Muscle layer of duodenum (tissue), 2 donors: ENCODE data around the gene SLC39A10.
"Not testable (repeated sequence)": the region's sequence is repeated elsewhere in the genome, so short reads cannot be mapped to it uniquely, and the experiment has no call there.

ENCODE experiments used
- H3K27ac ChIP-seq: one replicate; pipeline ENCODE4 v1.7.0; 2013; ENCODE audit warnings: mild to moderate bottlenecking, low read length
- H3K27me3 ChIP-seq: one replicate; pipeline ENCODE4 v1.7.0; 2013; ENCODE audit warnings: low read depth, mild to moderate bottlenecking, control low read depth, low read length
- H3K36me3 ChIP-seq, 2 donors: one replicate each; pipeline ENCODE4 v1.7.0; 2013; ENCODE audit warnings: low read length in 2 of 2, control low read depth in 1 of 2, mild to moderate bottlenecking in 1 of 2; ENCODE audit not compliant: insufficient read depth in 2 of 2, control insufficient read depth in 1 of 2
- H3K4me1 ChIP-seq, 2 donors: one replicate each; pipeline ENCODE4 v1.7.0; 2013; ENCODE audit warnings: low read length in 2 of 2, mild to moderate bottlenecking in 2 of 2, control low read depth in 1 of 2, moderate library complexity in 1 of 2; ENCODE audit not compliant: insufficient read depth in 2 of 2, control insufficient read depth in 1 of 2
- H3K4me3 ChIP-seq, 2 donors: one replicate each; pipeline ENCODE4 v1.7.0; 2013; ENCODE audit warnings: low read length in 2 of 2, low read depth in 1 of 2, mild to moderate bottlenecking in 1 of 2
- H3K9me3 ChIP-seq, 2 donors: one replicate each; pipeline ENCODE4 v1.7.0; 2013; ENCODE audit warnings: low read length in 2 of 2, control low read depth in 1 of 2, mild to moderate bottlenecking in 1 of 2; ENCODE audit not compliant: control insufficient read depth in 1 of 2
- donor health status: healthy.

Gene SLC39A10

GRCh38 chr2:195632856-195633572 lies 24.0 kb upstream of the SLC39A10 start:
- Histone ChIP-seq H3K36me3 (no peaks in the 10 kb centered on the region), H3K4me3 (no peak overlapping the region), H3K9me3 (no peaks in the 10 kb centered on the region), H3K27ac (no peak overlapping the region), H3K4me1 (no peaks in the 10 kb centered on the region), H3K27me3 (no peaks in the 10 kb centered on the region)

DNA sequence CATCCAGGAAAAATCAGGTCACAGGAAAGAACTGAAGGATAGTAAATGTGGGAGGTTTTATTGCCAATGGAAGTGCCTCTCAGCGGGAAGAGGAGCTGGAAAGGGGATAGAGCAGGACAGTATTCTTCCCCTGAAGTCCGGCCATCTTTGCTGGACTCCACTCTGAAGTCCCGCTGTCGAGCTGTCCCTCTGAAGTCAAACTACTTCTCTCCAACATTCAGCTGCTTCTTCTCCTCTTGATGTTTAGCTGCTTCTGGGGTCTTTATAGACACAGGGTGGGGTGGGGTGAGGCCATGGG lies 23.5 kb upstream of the SLC39A10 start:
- Histone ChIP-seq H3K9me3 (no peaks in the 10 kb centered on the region), H3K36me3 (no peaks in the 10 kb centered on the region), H3K4me1 (no peaks in the 10 kb centered on the region), H3K27ac (no peak overlapping the region), H3K27me3 (no peaks in the 10 kb centered on the region), H3K4me3 (no peak overlapping the region)

DNA sequence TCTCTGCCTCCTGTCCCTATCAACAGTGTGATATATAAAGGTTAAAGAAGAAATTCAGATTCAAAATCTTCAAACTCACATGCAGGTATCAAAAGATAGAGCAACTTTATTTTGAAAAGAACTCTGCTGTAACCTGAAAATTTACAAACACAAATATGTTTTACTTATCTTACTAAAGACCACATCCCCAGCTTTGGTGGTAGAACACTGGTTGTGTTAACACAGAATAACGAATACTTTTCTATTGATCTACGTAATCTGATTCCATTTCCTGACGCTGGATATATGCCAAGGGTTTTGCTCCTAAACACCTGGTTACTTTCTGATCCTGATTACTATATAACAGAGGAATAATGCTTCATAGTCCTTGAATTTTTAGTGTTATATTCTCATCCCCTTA lies 23.1 kb upstream of the SLC39A10 start:
- no peaks in the 10 kb centered on the region for H3K27me3 ChIP-seq

DNA sequence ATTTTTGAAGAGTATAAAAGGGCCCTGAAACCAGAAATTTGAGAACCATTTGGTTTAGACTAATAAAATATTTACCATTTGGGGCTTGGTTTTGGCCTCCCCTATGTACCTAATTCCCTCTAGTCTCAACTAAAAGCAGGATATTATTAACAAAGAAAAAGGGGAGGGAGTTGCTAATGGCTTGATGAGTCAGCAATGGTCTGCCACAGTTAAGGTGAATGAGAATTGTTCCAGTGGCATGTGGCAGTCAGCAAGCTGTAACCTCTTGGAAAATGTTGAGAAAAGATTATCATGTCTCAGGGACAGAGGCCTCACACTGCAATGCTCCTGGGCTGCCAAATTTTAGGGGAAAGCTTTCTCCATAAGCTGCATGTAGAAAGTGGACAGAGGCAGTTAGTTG lies 20.1 kb upstream of the SLC39A10 start:
- Histone ChIP-seq H3K27me3 (no peaks in the 10 kb centered on the region), H3K4me3 (no peak overlapping the region), H3K9me3 (no peaks in the 10 kb centered on the region), H3K36me3 (no peaks in the 10 kb centered on the region), H3K27ac (no peak overlapping the region), H3K4me1 (no peaks in the 10 kb centered on the region)

More for the DNA sequence above, 23.1 kb upstream of the SLC39A10 start:
- no peaks in the 10 kb centered on the region for H3K36me3 ChIP-seq
- no peak overlapping the region for H3K27ac ChIP-seq
- H3K4me1 ChIP-seq: no peaks in the 10 kb centered on the region
- no peak overlapping the region for H3K4me3 ChIP-seq
- H3K9me3 ChIP-seq: no peaks in the 10 kb centered on the region

DNA sequence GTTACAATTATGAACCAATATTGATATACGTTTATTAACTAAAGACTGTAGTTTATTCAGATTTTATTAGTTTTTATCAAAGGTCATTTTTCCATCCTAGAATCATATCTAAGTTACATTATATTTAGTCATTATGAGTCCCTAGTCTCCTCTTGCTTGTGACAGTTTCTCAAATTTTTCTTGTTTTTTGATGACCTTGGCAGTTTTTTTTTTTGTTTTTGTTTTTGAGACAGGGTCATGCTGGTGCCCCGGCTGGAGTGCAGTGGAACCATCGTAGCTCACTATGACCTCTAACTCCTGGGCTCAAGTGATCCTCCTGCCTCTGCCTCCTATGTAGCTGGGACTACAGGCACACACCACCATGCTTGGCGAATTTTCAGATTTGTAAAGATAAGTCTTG lies 18.3 kb upstream of the SLC39A10 start:
- no peak overlapping the region for H3K4me3 ChIP-seq
- no peaks in the 10 kb centered on the region for H3K9me3 ChIP-seq
- no peaks in the 10 kb centered on the region for H3K4me1 ChIP-seq
- H3K36me3 ChIP-seq: no peaks in the 10 kb centered on the region
- H3K27ac ChIP-seq: no peak overlapping the region
- no peaks in the 10 kb centered on the region for H3K27me3 ChIP-seq

DNA sequence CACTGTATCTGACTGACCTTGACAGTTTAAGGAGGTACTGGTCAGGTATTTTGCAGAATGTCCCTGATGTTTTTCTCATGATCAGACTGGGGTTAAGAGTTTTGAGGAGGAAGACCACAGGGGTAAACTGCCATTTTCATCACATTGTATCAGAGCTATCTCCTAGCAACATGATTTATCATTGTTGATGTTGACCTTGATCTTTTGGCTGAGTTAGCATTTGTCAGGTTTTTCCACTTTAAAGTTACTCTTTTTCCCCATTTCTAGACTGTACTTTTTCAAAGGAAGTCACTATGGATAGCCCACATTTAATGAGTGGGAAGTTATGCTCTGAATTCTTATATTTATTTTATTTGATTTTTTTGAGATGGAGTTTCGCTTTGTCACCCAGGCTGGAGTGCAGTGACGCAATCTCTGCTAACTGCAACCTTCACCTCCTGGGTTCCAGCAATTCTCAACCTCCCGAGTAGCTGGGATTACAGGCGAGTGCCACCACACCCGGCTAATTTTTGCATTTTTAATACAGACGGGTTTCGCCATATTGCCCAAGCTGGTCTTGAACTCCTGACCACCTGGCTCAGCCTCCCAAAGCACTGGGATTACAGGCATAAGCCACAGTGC lies 17.7 kb upstream of the SLC39A10 start:
- H3K4me3 ChIP-seq: no peak overlapping the region
- H3K4me1 ChIP-seq: no peaks in the 10 kb centered on the region

DNA sequence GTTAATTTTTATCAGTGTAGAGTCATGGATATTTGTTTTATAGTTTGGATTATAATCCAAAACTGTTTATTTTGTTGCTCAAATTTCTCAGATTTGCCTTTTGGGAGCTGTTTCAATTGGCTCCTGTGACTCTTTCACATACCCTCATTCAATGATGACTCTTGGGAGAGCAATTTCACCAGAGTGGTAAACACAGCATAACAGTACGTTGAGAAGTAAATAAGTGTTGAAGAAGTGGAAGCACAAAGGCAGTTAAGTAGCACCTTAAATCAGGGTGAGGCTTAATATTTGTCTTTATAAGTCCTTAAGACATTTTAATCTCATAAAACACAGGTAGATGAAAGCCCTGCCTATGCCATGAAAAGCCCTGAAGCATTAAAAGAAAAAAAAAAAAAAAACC lies 17.1 kb upstream of the SLC39A10 start:
- Histone ChIP-seq H3K36me3 (no peaks in the 10 kb centered on the region), H3K27me3 (no peaks in the 10 kb centered on the region), H3K9me3 (no peaks in the 10 kb centered on the region), H3K27ac (no peak overlapping the region), H3K4me3 (no peak overlapping the region), H3K4me1 (no peaks in the 10 kb centered on the region)

More for the DNA sequence above, 17.7 kb upstream of the SLC39A10 start:
- no peak overlapping the region for H3K27ac ChIP-seq
- H3K27me3 ChIP-seq: no peaks in the 10 kb centered on the region
- no peaks in the 10 kb centered on the region for H3K9me3 ChIP-seq
- no peaks in the 10 kb centered on the region for H3K36me3 ChIP-seq

- no peaks in the 10 kb centered on the region for H3K9me3 ChIP-seq
- no peaks in the 10 kb centered on the region for H3K27me3 ChIP-seq
- H3K27ac ChIP-seq: no peak overlapping the region
- H3K36me3 ChIP-seq: no peaks in the 10 kb centered on the region
- H3K4me1 ChIP-seq: no peaks in the 10 kb centered on the region
- H3K4me3 ChIP-seq: no peak overlapping the region
These were observed 14.9 kb upstream of the SLC39A10 start for GRCh38 chr2:195642027-195642678.

- no peaks in the 10 kb centered on the region for H3K9me3 ChIP-seq
- no peaks in the 10 kb centered on the region for H3K27me3 ChIP-seq
- H3K4me1 ChIP-seq: no peaks in the 10 kb centered on the region
- H3K4me3 ChIP-seq: no peak overlapping the region
- no peak overlapping the region for H3K27ac ChIP-seq
- H3K36me3 ChIP-seq: no peaks in the 10 kb centered on the region
These were observed 14.4 kb upstream of the SLC39A10 start for GRCh38 chr2:195642679-195643068.

- H3K27ac ChIP-seq, H3K4me1 ChIP-seq, H3K4me3 ChIP-seq, H3K36me3 ChIP-seq, H3K27me3 ChIP-seq, H3K9me3 ChIP-seq: not testable (repeated sequence)
These were observed 12.3 kb upstream of the SLC39A10 start for GRCh38 chr2:195644708-195645107.

- H3K27ac ChIP-seq: no peak overlapping the region
- H3K36me3 ChIP-seq: no peaks in the 10 kb centered on the region
- no peaks in the 10 kb centered on the region for H3K4me1 ChIP-seq
- no peaks in the 10 kb centered on the region for H3K9me3 ChIP-seq
- H3K27me3 ChIP-seq: no peaks in the 10 kb centered on the region
- H3K4me3 ChIP-seq: no peak overlapping the region
These were observed 11.6 kb upstream of the SLC39A10 start for GRCh38 chr2:195645413-195645812.
